H1 (cell line): ENCODE data around the gene SLC22A15.

Experiments used
- CEBPB ChIP-seq: IDR thresholded peaks from 2 replicates; pipeline ENCODE4 v1.6.1; 2012; ENCODE audit warnings: low read depth, low read length
- CTCF ChIP-seq, 3 experiments: IDR thresholded peaks; 1 replicate in 2 of 3; 2 replicates in 1 of 3; pipeline versions ENCODE4 v1.5.1 to v1.6.1; 2011; ENCODE audit warnings: low read length in 3 of 3, mild to moderate bottlenecking in 3 of 3, inconsistent platforms in 2 of 3, low read depth in 1 of 3, moderate library complexity in 1 of 3; ENCODE audit not compliant: insufficient read depth in 1 of 3; ENCODE audit errors: control extremely low read depth in 1 of 3
- EP300 ChIP-seq, 2 experiments: IDR thresholded peaks; 1 replicate in 1 of 2; 2 replicates in 1 of 2; pipeline ENCODE4 v1.6.1; 2011 to 2012; ENCODE audit warnings: low read depth in 2 of 2, low read length in 2 of 2, mild to moderate bottlenecking in 2 of 2, borderline replicate concordance in 1 of 2, inconsistent platforms in 1 of 2, moderate library complexity in 1 of 2
- EZH2 ChIP-seq: fragments of 200-600 bp; sonication (generic); IDR thresholded peaks from 2 replicates; pipeline ENCODE4 v1.7.1; 2012; ENCODE audit warnings: low read depth, mild to moderate bottlenecking, moderate library complexity, low read length, inconsistent platforms; ENCODE audit not compliant: severe bottlenecking
- HDAC2 ChIP-seq, 2 experiments: fragments of 300-600 bp in 1 of 2; sonication (generic) in 1 of 2; IDR thresholded peaks; 2 replicates each; pipeline ENCODE4 v1.6.1; 2011 to 2012; ENCODE audit warnings: low read depth in 2 of 2, low read length in 2 of 2, mild to moderate bottlenecking in 2 of 2, moderate library complexity in 2 of 2, borderline replicate concordance in 1 of 2, inconsistent platforms in 1 of 2
- MAX ChIP-seq: IDR thresholded peaks from 2 replicates; pipeline ENCODE4 v1.6.1; 2012; ENCODE audit warnings: inconsistent platforms
- POLR2AphosphoS5 ChIP-seq: IDR thresholded peaks from 2 replicates; pipeline ENCODE4 v1.6.1; 2011; ENCODE audit warnings: low read depth, low read length
- RAD21 ChIP-seq, 2 experiments: IDR thresholded peaks in 1 of 2; conservative IDR thresholded peaks in 1 of 2; 2 replicates each; pipeline ENCODE4 v1.6.1; 2011; ENCODE audit warnings: low read depth in 2 of 2, low read length in 2 of 2, improper control_type of control experiment in 1 of 2, inconsistent platforms in 1 of 2, mild to moderate bottlenecking in 1 of 2, moderate library complexity in 1 of 2
- TAF1 ChIP-seq: IDR thresholded peaks from 2 replicates; pipeline ENCODE4 v1.6.1; 2011; ENCODE audit warnings: mild to moderate bottlenecking, low read depth, low read length
- USF2 ChIP-seq: IDR thresholded peaks from 2 replicates; pipeline ENCODE4 v1.6.1; 2011; ENCODE audit warnings: low read length, improper control_type of control experiment

GRCh38 chr1:116076831-116077230, 100.5 kb downstream of the SLC22A15 start:
- TF ChIP-seq USF2 (no peak), EP300 (IDR thresholded peaks at IDR 0.05; ENCODE audit: borderline replicate concordance in 1 of 2, low read depth in 2 of 2, low read length in 2 of 2) (no peak), CEBPB (no peak), RAD21 (IDR thresholded peaks at IDR 0.05 in 1 of 2, conservative IDR thresholded peaks at IDR 0.05 in 1 of 2; ENCODE audit: low read depth in 2 of 2, low read length in 2 of 2) (no peak), CTCF (IDR thresholded peaks at IDR 0.05; ENCODE audit: control extremely low read depth in 1 of 3, insufficient read depth in 1 of 3, low read depth in 1 of 3, low read length in 3 of 3) (no peak), MAX (no peak), POLR2AphosphoS5 (no peak), HDAC2 (IDR thresholded peaks at IDR 0.05; ENCODE audit: borderline replicate concordance in 1 of 2, low read depth in 2 of 2, low read length in 2 of 2) (no peak), TAF1 (no peak), EZH2 (no peak)
